ENCODE measurements around the gene TFB1M.

TFB1M gene

DNA sequence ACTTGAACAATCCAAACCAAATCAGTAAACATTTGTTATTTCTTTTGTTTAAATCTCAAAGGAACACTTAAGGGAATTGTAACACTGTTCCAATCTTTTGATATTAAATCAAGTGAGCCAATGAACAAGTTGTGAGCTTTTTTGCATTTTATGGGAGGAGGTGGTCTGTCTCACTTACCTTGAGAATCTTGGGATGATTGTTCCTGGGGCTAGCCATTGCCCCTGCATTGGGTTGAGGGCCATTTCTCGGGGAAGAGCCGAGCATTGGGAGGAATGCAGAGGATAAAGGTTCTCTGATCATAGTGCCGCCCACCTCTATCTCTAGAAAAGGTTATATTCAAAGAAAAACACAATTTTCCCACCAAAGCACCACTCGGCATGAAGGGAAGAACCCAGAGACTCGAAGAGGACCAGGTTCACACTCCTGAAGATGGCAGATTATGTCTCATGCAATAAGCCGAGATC lies 13.8 kb upstream of the TFB1M start:
- DNase-seq (ENCODE audit: low spot score) = no peak
- TF ChIP-seq, protein P1, sequence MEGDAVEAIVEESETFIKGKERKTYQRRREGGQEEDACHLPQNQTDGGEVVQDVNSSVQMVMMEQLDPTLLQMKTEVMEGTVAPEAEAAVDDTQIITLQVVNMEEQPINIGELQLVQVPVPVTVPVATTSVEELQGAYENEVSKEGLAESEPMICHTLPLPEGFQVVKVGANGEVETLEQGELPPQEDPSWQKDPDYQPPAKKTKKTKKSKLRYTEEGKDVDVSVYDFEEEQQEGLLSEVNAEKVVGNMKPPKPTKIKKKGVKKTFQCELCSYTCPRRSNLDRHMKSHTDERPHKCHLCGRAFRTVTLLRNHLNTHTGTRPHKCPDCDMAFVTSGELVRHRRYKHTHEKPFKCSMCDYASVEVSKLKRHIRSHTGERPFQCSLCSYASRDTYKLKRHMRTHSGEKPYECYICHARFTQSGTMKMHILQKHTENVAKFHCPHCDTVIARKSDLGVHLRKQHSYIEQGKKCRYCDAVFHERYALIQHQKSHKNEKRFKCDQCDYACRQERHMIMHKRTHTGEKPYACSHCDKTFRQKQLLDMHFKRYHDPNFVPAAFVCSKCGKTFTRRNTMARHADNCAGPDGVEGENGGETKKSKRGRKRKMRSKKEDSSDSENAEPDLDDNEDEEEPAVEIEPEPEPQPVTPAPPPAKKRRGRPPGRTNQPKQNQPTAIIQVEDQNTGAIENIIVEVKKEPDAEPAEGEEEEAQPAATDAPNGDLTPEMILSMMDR (IDR thresholded peaks at IDR 0.05; ENCODE audit: extremely low read depth, missing control alignments) = no peak

DNA sequence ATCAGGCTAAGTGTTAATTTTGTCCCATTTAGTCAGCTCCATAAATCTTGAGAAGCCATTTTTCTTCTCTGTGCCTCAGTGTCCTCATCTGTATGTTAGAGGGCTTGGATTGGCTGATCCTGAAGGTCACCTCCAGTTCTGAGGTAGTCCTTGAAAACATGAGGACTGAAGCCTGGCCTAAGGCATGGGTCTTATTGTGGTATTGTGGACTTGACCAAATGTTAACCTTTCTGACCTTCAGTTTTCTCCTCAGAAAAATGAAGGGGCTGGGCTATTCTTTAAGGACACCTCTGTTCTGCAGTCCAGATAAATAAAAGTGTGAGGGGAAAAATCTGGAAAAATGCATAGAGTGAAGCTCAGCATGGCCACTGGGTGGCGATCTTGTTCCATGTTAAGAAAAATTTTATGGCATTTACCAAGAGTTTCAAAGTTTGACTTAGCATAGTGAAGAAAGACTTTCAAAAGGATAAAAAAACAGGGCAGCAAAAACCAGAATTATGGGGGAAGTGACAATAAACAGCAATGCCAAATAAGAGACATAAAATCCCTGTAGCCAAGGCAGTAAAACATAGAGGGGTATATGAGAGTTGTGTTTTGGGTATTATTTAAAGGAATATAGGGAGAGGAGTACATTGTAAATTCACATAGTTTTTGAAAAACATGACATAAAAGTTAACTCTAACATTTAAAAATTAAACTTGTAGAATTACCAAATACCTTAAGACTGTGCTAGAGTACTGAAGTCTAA lies 13.2 kb upstream of the TFB1M start:
- no peak for DNase-seq (ENCODE audit: low spot score)
- TF ChIP-seq, protein P1 (IDR thresholded peaks at IDR 0.05; ENCODE audit: extremely low read depth, missing control alignments) = peak; percentile 41

DNA sequence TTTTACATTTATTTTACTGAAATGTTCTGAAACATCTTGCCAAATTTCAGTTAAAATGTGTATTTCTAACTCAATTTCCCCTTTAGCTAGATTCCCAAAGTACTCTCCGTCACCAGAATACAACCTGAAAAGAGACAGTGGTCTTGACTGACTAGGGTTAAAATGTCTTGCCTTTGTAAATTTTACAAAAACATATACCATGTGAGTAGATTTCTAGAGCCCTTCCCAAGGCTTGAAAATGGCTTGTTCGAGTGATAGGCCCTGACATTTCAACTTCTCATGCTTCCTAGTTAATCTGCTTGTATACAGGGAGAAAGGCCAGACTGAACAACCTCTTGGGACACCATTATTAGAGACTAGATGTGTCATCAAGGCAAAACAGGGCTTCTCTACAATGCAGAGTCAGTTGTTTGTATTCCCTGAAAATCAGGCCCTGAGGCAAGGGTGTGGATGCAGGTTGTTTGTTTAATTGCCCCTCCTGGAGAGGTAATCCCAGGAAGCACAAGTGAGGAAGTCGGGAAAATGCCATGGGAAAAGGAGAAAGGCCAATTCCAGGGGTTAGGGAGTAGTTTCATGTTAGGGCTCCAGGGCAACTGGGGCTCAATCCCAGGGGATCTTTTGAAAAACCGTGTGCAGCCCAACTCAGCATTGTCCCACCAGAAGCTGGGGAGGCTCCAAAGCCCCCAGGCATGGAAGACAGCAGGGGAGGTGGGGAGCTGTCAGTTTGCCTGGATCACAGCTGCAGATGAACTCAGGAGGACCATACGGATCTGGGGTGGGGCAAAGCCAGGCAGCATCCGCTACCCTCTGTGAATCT lies 11.6 kb upstream of the TFB1M start:
- TF ChIP-seq, protein P1 (IDR thresholded peaks at IDR 0.05; ENCODE audit: extremely low read depth, missing control alignments) = no peak
- no peak for DNase-seq (ENCODE audit: low spot score)

DNA sequence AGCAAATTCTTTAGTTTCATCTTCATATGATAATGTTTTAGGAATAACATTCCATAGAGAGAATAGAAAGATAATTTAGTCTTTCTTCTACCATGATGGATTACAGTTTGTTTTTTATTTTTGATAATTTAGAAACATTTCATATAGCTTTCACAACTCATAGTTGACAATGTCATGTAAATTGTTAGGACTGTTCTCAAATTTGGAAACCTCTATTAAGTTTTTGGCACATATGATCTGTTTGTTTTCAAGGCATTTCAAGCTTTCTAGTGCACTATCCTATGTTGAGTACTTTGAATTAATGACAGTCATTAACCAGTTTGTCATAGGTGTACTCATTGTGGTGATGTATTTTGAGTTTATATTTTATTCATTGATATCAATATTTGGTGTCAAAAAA lies 10.7 kb upstream of the TFB1M start:
- no peak for DNase-seq (ENCODE audit: low spot score)
- TF ChIP-seq, protein P1 (IDR thresholded peaks at IDR 0.05; ENCODE audit: extremely low read depth, missing control alignments) = no peak

DNA sequence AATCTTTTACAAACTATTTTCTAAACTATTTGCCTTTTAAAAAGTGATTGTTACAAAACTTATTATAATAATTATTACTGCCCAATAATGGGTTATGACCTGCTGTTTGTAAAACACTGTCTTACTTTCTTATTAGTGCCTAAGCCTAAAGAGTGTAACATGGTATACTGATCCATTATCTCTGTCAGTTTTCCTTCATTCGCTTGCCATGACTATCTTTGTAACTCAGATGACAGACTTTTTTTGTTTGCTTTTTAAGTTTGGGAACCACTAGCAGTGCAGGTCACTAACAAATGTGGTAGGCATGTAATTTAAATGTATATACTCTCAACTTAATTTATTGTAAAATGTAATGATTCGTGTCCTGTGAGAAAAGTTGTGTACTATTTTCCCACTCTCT lies 9.9 kb upstream of the TFB1M start:
- TF ChIP-seq, protein P1 (IDR thresholded peaks at IDR 0.05; ENCODE audit: extremely low read depth, missing control alignments) = no peak
- DNase-seq (ENCODE audit: low spot score) = no peak

DNA sequence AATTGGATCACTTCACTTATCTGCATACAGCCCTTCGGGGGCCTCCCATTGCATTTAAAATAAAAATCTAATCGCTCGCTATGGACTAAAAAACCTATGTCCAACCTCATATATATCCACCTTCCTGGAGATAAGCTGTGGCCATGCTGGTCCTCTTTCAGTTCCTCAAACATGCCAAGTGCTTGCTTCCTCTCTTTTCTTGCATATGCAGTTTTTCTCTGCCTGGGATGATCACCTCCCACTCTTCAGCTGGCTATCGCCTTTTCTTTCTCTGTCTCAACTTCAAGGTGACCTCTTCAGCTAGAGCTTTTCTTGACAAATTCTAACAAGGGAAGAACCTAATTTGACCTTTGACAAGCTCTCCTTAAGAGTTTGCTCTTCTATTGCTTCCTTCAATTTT lies 5.6 kb upstream of the TFB1M start:
- TF ChIP-seq, protein P1 (IDR thresholded peaks at IDR 0.05; ENCODE audit: extremely low read depth, missing control alignments) = no peak
- no peak for DNase-seq (ENCODE audit: low spot score)

DNA sequence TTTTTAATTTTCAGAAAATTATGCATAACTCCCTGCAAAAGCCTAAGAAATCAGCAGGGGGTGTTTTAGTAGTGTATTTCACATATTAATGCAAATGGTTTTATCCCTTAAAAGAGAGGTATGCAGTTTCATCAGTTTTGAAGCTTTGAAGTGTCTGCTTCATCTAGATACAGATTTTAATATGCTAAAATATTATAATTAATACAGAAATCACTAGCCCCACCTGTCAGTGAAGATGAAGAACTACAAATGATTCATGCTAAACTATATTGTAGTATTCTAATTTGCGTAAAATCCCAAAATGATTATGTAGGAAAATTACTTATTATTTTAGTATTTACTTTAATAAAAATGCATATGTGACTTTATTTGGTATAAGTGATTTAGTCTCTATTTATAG lies 2.9 kb upstream of the TFB1M start:
- DNase-seq (ENCODE audit: low spot score) = no peak
- TF ChIP-seq, protein P1 (IDR thresholded peaks at IDR 0.05; ENCODE audit: extremely low read depth, missing control alignments) = no peak

Data from GM20000 (cell line).